GM23338 (cell line): ENCODE data around the gene GNA12. TPM values are rescaled to one million over a fixed set of nuclear protein-coding genes. Genes with fewer than 3 reads are reported as not detected.
"Not testable (repeated sequence)": the region's sequence is repeated elsewhere in the genome, so short reads cannot be mapped to it uniquely, and the experiment has no call there.

Experiments used
- ATAC-seq: fragments of 200-7000 bp; cut with Tn5 transposase; 3 replicates; pipeline ENCODE4 v1.9.1; 2020
- DNase-seq: peaks from one replicate; pipeline ENCODE4 v3.0.0-alpha.2; 2015; ENCODE audit warnings: low spot score
- H2AFZ ChIP-seq: fragments of 200-600 bp; sonication (generic); 2 replicates; pipeline ENCODE4 v1.8.0; 2016; ENCODE audit warnings: antibody characterized with exemption, mild to moderate bottlenecking, moderate library complexity
- H3F3A ChIP-seq: fragments of 200-600 bp; sonication (generic); replicated peaks from 2 replicates; pipeline ENCODE4 v1.8.0; 2017; ENCODE audit warnings: antibody characterized with exemption, mixed run types, low read depth
- H3K27ac ChIP-seq: fragments of 200-600 bp; sonication (generic); 2 replicates; pipeline ENCODE4 v1.6.1; 2016; ENCODE audit warnings: low read depth
- H3K27me3 ChIP-seq: fragments of 200-600 bp; sonication (generic); 2 replicates; pipeline ENCODE4 v1.8.0; 2016; ENCODE audit warnings: mild to moderate bottlenecking, mixed run types, moderate library complexity; ENCODE audit not compliant: insufficient read depth
- H3K36me3 ChIP-seq: fragments of 200-600 bp; sonication (generic); 2 replicates; pipeline ENCODE4 v1.8.0; 2016; ENCODE audit warnings: mild to moderate bottlenecking; ENCODE audit not compliant: insufficient read depth
- H3K4me1 ChIP-seq: fragments of 200-600 bp; sonication (generic); 2 replicates; pipeline ENCODE4 v1.8.0; 2016; ENCODE audit warnings: mild to moderate bottlenecking, moderate library complexity; ENCODE audit not compliant: insufficient read depth
- H3K4me2 ChIP-seq: fragments of 200-600 bp; sonication (generic); 2 replicates; pipeline ENCODE4 v1.7.1; 2017; ENCODE audit warnings: mixed run types
- H3K4me3 ChIP-seq: fragments of 200-600 bp; sonication (generic); 2 replicates; pipeline ENCODE4 v1.6.1; 2016; ENCODE audit warnings: mixed run types
- H3K79me2 ChIP-seq: fragments of 200-600 bp; sonication (generic); replicated peaks from 2 replicates; pipeline ENCODE4 v1.8.0; 2017; ENCODE audit warnings: mild to moderate bottlenecking; ENCODE audit not compliant: insufficient read depth
- H3K9me2 ChIP-seq: fragments of 200-600 bp; sonication (generic); 2 replicates; pipeline ENCODE4 v1.8.0; 2017; ENCODE audit not compliant: insufficient read depth
- H4K20me1 ChIP-seq: fragments of 200-600 bp; sonication (generic); replicated peaks from 2 replicates; pipeline ENCODE4 v1.8.0; 2017; ENCODE audit warnings: mild to moderate bottlenecking; ENCODE audit not compliant: insufficient read depth
- H3K27ac Mint-ChIP-seq: 2 replicates; pipeline ENCODE4 v1.8.0; 2020; ENCODE audit warnings: inconsistent platforms, mild to moderate bottlenecking, moderate library complexity, mixed read lengths
- H3K27me3 Mint-ChIP-seq: 3 replicates; pipeline ENCODE4 v1.8.0; 2022; ENCODE audit warnings: low read depth, mild to moderate bottlenecking, moderate library complexity, mixed read lengths, inconsistent platforms; ENCODE audit not compliant: insufficient read depth, poor library complexity
- H3K36me3 Mint-ChIP-seq: 3 replicates; pipeline ENCODE4 v1.8.0; 2021; ENCODE audit warnings: low read depth, mild to moderate bottlenecking, inconsistent platforms, moderate library complexity, mixed read lengths
- H3K4me1 Mint-ChIP-seq: 3 replicates; pipeline ENCODE4 v1.8.0; 2020; ENCODE audit warnings: mild to moderate bottlenecking, inconsistent platforms, mixed read lengths
- H3K4me3 Mint-ChIP-seq: 3 replicates; pipeline ENCODE4 v1.8.0; 2021; ENCODE audit warnings: moderate library complexity, mild to moderate bottlenecking, inconsistent platforms, mixed read lengths
- H3K9me3 Mint-ChIP-seq: 3 replicates; pipeline ENCODE4 v1.8.0; 2020; ENCODE audit warnings: moderate library complexity, mild to moderate bottlenecking, inconsistent platforms, mixed read lengths
- CREB1 ChIP-seq: fragments of 250-450 bp; sonication (Bioruptor Pico); IDR thresholded peaks from 2 replicates; pipeline ENCODE4 v1.5.0; 2020; ENCODE audit warnings: low read depth, mild to moderate bottlenecking, moderate library complexity
- EZH2 ChIP-seq: fragments of 200-600 bp; sonication (generic); IDR thresholded peaks from one replicate; pipeline ENCODE4 v1.8.0; 2017; ENCODE audit warnings: antibody characterized with exemption, mild to moderate bottlenecking, low read depth; ENCODE audit not compliant: unreplicated experiment
- EZH2phosphoT487 ChIP-seq: fragments of 200-600 bp; sonication (generic); IDR thresholded peaks from one replicate; pipeline ENCODE4 v1.8.1; 2018; ENCODE audit warnings: antibody characterized with exemption; ENCODE audit not compliant: unreplicated experiment
- NANOG ChIP-seq: IDR thresholded peaks from 2 replicates; pipeline ENCODE4 v1.6.1; 2016; ENCODE audit warnings: antibody characterized with exemption, borderline replicate concordance
- POLR2AphosphoS5 ChIP-seq: IDR thresholded peaks from 2 replicates; pipeline ENCODE4 v1.6.1; 2016; ENCODE audit warnings: antibody characterized with exemption, low read depth
- STAT1 ChIP-seq: IDR thresholded peaks from one replicate; pipeline ENCODE4 v1.6.1; 2016; ENCODE audit warnings: antibody characterized with exemption; ENCODE audit not compliant: unreplicated experiment
- ZNF331 ChIP-seq: fragments of 250-450 bp; sonication (Bioruptor Pico); IDR thresholded peaks from 2 replicates; pipeline ENCODE4 v1.5.0; 2020; ENCODE audit warnings: low read depth, mild to moderate bottlenecking, moderate library complexity
- polyA plus RNA-seq: library from polyadenylated mRNA; unstranded; fragments of >200 nt; fragmentation: Nextera tagmentation; extraction: Ambion mirVana; gene quantifications from 2 replicates; pipeline ENCODE4 v1.2.1, GENCODE V29; 2016
- total RNA-seq: library from RNA; depleted of rRNA; stranded (reverse); fragments of >200 nt; shearing (Covaris generic); gene quantifications from 2 replicates; pipeline ENCODE4 v1.2.3, GENCODE V29; 2014
- TF ChIP-seq, protein P1 (sequence below), 2 experiments: fragments of 200-600 bp in 1 of 2; sonication (generic) in 1 of 2; conservative IDR thresholded peaks; 2 replicates each; pipeline versions ENCODE4 v1.5.1 to v1.6.1; 2016 to 2017; ENCODE audit warnings: antibody characterized with exemption in 2 of 2, low read depth in 2 of 2, mild to moderate bottlenecking in 2 of 2, moderate library complexity in 1 of 2
- TF ChIP-seq, protein P2 (sequence below): IDR thresholded peaks from one replicate; pipeline ENCODE4 v1.6.1; 2018; ENCODE audit warnings: antibody characterized with exemption; ENCODE audit not compliant: unreplicated experiment

The GNA12 gene
- total and polyA plus RNA-seq, 2 experiments from 2014 or later = 24.0 to 87.7 TPM

DNA sequence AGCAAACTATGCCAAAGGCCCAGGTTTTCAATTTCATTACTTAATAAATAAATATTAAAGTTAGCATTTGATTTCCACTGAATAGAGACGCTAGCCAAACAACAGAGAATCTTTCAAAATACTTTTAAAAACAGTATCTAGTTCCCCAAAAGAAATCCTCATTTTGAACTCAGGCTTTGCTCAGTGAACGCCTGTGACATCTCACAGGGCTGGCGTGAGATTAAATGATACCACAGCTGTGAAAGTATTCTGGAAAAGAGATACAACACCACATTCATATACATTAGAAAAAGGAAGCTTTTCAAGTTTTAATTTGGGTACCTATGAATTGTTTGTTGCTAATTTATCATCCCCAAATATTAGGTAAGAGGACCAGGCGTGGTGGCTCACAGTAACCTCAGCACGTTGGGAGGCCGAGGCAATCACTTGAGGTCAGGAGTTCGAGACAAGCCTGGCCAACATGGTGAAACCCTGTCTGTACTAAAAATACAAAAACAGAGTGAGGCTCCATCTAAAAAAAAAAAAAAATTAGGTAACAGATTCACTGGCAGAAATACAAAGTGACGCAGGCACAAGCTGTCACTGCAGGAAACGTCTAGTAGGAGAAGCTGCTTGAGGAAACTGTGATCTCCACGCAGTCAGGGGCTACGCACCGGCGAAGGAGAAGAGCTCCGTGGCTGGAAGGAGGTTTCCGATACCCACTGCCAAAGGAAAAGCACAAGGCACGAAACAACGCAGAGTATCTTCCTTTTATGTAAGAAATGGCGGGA is 106.2 kb downstream of the GNA12 start:
- Histone ChIP-seq H3K36me3 (no peaks in the 10 kb centered on the region; the same call in 1 of the 2 replicates), H3K4me3 (no peak overlapping the region), H3K27ac (0 out of 2 replicates have a peak overlapping the region, but pooled peaks have one; percentile 50), H3K4me2 (no peak overlapping the region), H2AFZ (no peak overlapping the region), H3K4me1 (no peaks in the 10 kb centered on the region; the same call in 1 of the 2 replicates), H3K9me2 (no peaks in the 10 kb centered on the region), H3K27me3 (no peaks in the 10 kb centered on the region), H3F3A (no peaks in the 10 kb centered on the region), H4K20me1 (peaks cover 22% of the 10 kb centered on the region), H3K79me2 (peaks cover 88% of the 10 kb centered on the region)
- Mint-ChIP-seq H3K4me1 (peaks cover 33% of the 10 kb centered on the region), H3K4me3 (no peak overlapping the region), H3K27ac (no peak overlapping the region), H3K27me3 (peaks cover 13% of the 10 kb centered on the region), H3K36me3 (peaks cover 27% of the 10 kb centered on the region), H3K9me3 (peaks cover 9% of the 10 kb centered on the region)
- TF ChIP-seq NANOG = no peak
- no peak for ATAC-seq
- DNase-seq = no peak

DNA sequence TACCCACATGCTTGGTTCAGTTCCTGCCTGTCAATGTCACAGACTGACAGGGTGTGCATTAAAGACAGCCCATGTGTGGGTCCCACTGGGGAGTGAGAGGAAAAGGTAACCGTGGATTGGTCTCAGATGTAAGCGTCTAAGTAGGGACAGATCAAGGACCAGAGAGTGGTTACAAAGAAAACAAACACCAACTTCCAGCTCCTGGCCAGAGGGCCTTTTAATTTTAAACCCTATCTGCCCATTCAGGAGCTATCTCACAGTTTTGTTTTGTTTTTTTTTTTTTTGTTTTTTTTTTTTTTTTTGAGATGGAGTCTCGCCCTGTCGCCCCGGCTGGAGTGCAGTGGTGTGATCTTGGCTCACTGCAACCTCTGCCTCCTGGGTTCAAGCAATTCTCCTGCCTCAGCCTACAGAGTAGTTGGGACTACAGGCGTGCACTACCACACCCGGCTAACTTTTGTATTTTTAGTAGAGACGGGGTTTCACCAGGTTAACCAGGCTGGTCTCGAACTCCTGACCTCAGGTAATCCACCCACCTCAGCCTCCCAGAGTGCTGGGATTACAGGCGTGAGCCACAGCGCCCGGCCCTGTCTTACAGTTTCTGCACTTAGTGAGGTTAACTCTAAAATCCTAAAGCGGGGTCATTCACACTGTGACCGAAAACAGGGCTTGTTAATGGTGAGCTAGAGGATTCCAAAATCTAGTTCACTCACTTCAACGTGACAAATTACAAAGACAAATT is 106.9 kb downstream of the GNA12 start:
- H3K4me3 Mint-ChIP-seq, H3K4me2 ChIP-seq, H3K4me3 ChIP-seq, H2AFZ ChIP-seq, H3K27me3 ChIP-seq, ATAC-seq, H3K9me3 Mint-ChIP-seq, DNase-seq, H3F3A ChIP-seq, H3K4me1 ChIP-seq, H3K36me3 ChIP-seq, H3K9me2 ChIP-seq: not testable (repeated sequence)
- Histone ChIP-seq H4K20me1 (peaks cover 23% of the 10 kb centered on the region), H3K79me2 (peaks cover 88% of the 10 kb centered on the region), H3K27ac (0 out of 2 replicates have a peak overlapping the region, but pooled peaks have one; percentile 50)
- Mint-ChIP-seq H3K27ac (0 out of 2 replicates have a peak overlapping the region, but pooled peaks have one; percentile 73), H3K27me3 (peaks cover 13% of the 10 kb centered on the region), H3K36me3 (peaks cover 25% of the 10 kb centered on the region), H3K4me1 (peaks cover 33% of the 10 kb centered on the region)

DNA sequence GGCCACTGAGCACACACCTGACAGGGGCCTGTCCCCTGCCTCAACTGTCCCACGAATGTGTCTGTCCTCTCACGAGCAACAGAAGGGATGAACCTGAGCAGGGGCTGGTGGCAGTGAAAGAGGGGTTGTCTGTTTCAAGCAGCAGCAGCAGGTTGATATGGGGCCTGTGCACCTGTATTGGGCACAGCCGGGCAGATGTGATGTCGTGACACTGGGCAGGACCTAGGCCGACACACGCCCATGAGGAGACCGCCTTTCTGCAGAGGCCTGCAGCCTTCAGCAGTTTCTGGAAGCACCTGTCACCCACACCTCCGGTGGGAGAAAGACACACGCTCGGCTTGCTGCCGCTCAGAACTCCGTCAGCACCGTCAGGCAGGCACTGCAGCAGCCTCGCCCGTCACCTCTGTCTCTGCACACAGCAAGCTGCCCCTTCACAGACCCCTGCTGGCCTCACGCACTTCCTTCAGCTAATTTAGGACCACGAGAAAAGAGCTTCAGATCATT is 107.6 kb downstream of the GNA12 start:
- Histone ChIP-seq H3K4me1 (no peaks in the 10 kb centered on the region; the same call in 1 of the 2 replicates), H3K4me3 (no peak overlapping the region), H3K79me2 (peaks cover 88% of the 10 kb centered on the region), H2AFZ (no peak overlapping the region), H3K27me3 (no peaks in the 10 kb centered on the region), H3K9me2 (no peaks in the 10 kb centered on the region), H3K27ac (no peak overlapping the region), H3K36me3 (peaks cover 6% of the 10 kb centered on the region), H4K20me1 (peaks cover 26% of the 10 kb centered on the region), H3F3A (no peaks in the 10 kb centered on the region), H3K4me2 (no peak overlapping the region)
- no peak for TF ChIP-seq CREB1 (CRISPR knock-in tag)
- TF ChIP-seq, protein P1, sequence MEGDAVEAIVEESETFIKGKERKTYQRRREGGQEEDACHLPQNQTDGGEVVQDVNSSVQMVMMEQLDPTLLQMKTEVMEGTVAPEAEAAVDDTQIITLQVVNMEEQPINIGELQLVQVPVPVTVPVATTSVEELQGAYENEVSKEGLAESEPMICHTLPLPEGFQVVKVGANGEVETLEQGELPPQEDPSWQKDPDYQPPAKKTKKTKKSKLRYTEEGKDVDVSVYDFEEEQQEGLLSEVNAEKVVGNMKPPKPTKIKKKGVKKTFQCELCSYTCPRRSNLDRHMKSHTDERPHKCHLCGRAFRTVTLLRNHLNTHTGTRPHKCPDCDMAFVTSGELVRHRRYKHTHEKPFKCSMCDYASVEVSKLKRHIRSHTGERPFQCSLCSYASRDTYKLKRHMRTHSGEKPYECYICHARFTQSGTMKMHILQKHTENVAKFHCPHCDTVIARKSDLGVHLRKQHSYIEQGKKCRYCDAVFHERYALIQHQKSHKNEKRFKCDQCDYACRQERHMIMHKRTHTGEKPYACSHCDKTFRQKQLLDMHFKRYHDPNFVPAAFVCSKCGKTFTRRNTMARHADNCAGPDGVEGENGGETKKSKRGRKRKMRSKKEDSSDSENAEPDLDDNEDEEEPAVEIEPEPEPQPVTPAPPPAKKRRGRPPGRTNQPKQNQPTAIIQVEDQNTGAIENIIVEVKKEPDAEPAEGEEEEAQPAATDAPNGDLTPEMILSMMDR (conservative IDR thresholded peaks at IDR 0.05; ENCODE audit: low read depth in 2 of 2) = no peak
- no peak for TF ChIP-seq EZH2
- TF ChIP-seq EZH2phosphoT487 = no peak
- TF ChIP-seq ZNF331 (CRISPR knock-in tag) = no peak
- TF ChIP-seq STAT1 = no peak
- TF ChIP-seq, protein P2, sequence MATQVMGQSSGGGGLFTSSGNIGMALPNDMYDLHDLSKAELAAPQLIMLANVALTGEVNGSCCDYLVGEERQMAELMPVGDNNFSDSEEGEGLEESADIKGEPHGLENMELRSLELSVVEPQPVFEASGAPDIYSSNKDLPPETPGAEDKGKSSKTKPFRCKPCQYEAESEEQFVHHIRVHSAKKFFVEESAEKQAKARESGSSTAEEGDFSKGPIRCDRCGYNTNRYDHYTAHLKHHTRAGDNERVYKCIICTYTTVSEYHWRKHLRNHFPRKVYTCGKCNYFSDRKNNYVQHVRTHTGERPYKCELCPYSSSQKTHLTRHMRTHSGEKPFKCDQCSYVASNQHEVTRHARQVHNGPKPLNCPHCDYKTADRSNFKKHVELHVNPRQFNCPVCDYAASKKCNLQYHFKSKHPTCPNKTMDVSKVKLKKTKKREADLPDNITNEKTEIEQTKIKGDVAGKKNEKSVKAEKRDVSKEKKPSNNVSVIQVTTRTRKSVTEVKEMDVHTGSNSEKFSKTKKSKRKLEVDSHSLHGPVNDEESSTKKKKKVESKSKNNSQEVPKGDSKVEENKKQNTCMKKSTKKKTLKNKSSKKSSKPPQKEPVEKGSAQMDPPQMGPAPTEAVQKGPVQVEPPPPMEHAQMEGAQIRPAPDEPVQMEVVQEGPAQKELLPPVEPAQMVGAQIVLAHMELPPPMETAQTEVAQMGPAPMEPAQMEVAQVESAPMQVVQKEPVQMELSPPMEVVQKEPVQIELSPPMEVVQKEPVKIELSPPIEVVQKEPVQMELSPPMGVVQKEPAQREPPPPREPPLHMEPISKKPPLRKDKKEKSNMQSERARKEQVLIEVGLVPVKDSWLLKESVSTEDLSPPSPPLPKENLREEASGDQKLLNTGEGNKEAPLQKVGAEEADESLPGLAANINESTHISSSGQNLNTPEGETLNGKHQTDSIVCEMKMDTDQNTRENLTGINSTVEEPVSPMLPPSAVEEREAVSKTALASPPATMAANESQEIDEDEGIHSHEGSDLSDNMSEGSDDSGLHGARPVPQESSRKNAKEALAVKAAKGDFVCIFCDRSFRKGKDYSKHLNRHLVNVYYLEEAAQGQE = no peak
- TF ChIP-seq POLR2AphosphoS5 = no peak
- Mint-ChIP-seq H3K27me3 (peaks cover 13% of the 10 kb centered on the region), H3K27ac (no peak overlapping the region), H3K9me3 (no peaks in the 10 kb centered on the region), H3K4me3 (no peak overlapping the region), H3K4me1 (peaks cover 33% of the 10 kb centered on the region), H3K36me3 (peaks cover 28% of the 10 kb centered on the region)
- DNase-seq (peak; percentile 51), ATAC-seq (peak; percentile 28)
